Astrocyte (in vitro differentiated cells and primary cell): ENCODE measurements around the gene VEGFA.
"Not testable (repeated sequence)": the region's sequence is repeated elsewhere in the genome, so short reads cannot be mapped to it uniquely, and the experiment has no call there.

Experiments
- EZH2 ChIP-seq: IDR thresholded peaks from 2 replicates; pipeline ENCODE4 v1.6.1; 2012; ENCODE audit warnings: mild to moderate bottlenecking, low read length, inconsistent platforms; ENCODE audit not compliant: insufficient read depth
- TF ChIP-seq, protein P1 (sequence below): IDR thresholded peaks from 2 replicates; pipeline ENCODE4 v1.5.1; 2011; ENCODE audit warnings: low read depth, mild to moderate bottlenecking, inconsistent platforms, low read length, moderate library complexity; ENCODE audit not compliant: insufficient read depth

GRCh38 chr6:43818973-43819372 lies 49.0 kb downstream of the VEGFA start:
- TF ChIP-seq, protein P1, sequence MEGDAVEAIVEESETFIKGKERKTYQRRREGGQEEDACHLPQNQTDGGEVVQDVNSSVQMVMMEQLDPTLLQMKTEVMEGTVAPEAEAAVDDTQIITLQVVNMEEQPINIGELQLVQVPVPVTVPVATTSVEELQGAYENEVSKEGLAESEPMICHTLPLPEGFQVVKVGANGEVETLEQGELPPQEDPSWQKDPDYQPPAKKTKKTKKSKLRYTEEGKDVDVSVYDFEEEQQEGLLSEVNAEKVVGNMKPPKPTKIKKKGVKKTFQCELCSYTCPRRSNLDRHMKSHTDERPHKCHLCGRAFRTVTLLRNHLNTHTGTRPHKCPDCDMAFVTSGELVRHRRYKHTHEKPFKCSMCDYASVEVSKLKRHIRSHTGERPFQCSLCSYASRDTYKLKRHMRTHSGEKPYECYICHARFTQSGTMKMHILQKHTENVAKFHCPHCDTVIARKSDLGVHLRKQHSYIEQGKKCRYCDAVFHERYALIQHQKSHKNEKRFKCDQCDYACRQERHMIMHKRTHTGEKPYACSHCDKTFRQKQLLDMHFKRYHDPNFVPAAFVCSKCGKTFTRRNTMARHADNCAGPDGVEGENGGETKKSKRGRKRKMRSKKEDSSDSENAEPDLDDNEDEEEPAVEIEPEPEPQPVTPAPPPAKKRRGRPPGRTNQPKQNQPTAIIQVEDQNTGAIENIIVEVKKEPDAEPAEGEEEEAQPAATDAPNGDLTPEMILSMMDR, result not testable (repeated sequence)
- TF ChIP-seq EZH2, result not testable (repeated sequence)
